GM18868 (cell line): ENCODE measurements around the gene CFTR.
"Not testable (repeated sequence)": the region's sequence is repeated elsewhere in the genome, so short reads cannot be mapped to it uniquely, and the experiment has no call there.

ENCODE experiments used
- ATAC-seq: cut with Tn5 transposase; IDR thresholded peaks from one replicate; pipeline ENCODE4 v1.9.1; 2021; ENCODE audit warnings: mild to moderate bottlenecking, moderate library complexity; ENCODE audit not compliant: unreplicated experiment

CFTR gene

GRCh38 chr7:117682681-117683385 lies 203.0 kb downstream of the CFTR start:
- no peak for ATAC-seq

GRCh38 chr7:117683430-117684175 lies 203.8 kb downstream of the CFTR start:
- no peak for ATAC-seq

- ATAC-seq, result no peak
These were observed 206.0 kb downstream of the CFTR start for GRCh38 chr7:117685795-117686194.

- ATAC-seq, result no peak
These were observed 206.6 kb downstream of the CFTR start for GRCh38 chr7:117686311-117686935.

- no peak for ATAC-seq
These were observed 208.3 kb downstream of the CFTR start for GRCh38 chr7:117688126-117688525.

GRCh38 chr7:117689406-117689805 lies 209.6 kb downstream of the CFTR start:
- ATAC-seq, result no peak

- no peak for ATAC-seq
These were observed 210.3 kb downstream of the CFTR start for GRCh38 chr7:117690147-117690546.

GRCh38 chr7:117692338-117692737 lies 212.5 kb downstream of the CFTR start:
- no peak for ATAC-seq

GRCh38 chr7:117698018-117698417 lies 218.2 kb downstream of the CFTR start:
- ATAC-seq, result no peak

GRCh38 chr7:117704063-117704462 lies 224.2 kb downstream of the CFTR start:
- ATAC-seq, result no peak

GRCh38 chr7:117705630-117706029 lies 225.8 kb downstream of the CFTR start:
- no peak for ATAC-seq

- ATAC-seq, result no peak
These were observed 226.4 kb downstream of the CFTR start for GRCh38 chr7:117706210-117706609.

- no peak for ATAC-seq
These were observed 227.3 kb downstream of the CFTR start for GRCh38 chr7:117707080-117707479.

- ATAC-seq, result not testable (repeated sequence)
These were observed 228.3 kb downstream of the CFTR start for GRCh38 chr7:117708173-117708572.

GRCh38 chr7:117711556-117711955 lies 231.7 kb downstream of the CFTR start:
- ATAC-seq, result no peak

- peak; percentile 93 for ATAC-seq
These were observed 236.1 kb downstream of the CFTR start for GRCh38 chr7:117715784-117716445.

- no peak for ATAC-seq
These were observed 237.0 kb downstream of the CFTR start for GRCh38 chr7:117716707-117717299.

GRCh38 chr7:117717357-117717756 lies 237.5 kb downstream of the CFTR start:
- no peak for ATAC-seq
